HUES64 (cell line): ENCODE data around the gene ANAPC15.

Experiments used
- H3K27ac ChIP-seq: 2 replicates; pipeline ENCODE4 v1.7.0; 2013; ENCODE audit warnings: low read depth, low read length, inconsistent platforms
- H3K27me3 ChIP-seq: 2 replicates; pipeline ENCODE4 v1.6.1; 2013; ENCODE audit warnings: mild to moderate bottlenecking, low read length; ENCODE audit not compliant: insufficient read depth
- H3K36me3 ChIP-seq: 2 replicates; pipeline ENCODE4 v1.6.1; 2013; ENCODE audit warnings: mild to moderate bottlenecking, low read length; ENCODE audit not compliant: insufficient read depth
- H3K4me1 ChIP-seq: 2 replicates; pipeline ENCODE4 v1.6.1; 2013; ENCODE audit warnings: mild to moderate bottlenecking, low read length, moderate library complexity; ENCODE audit not compliant: insufficient read depth
- H3K4me3 ChIP-seq: 2 replicates; pipeline ENCODE4 v1.5.1; 2013; ENCODE audit warnings: mild to moderate bottlenecking, low read length, moderate library complexity
- H3K9ac ChIP-seq: 2 replicates; pipeline ENCODE4 v1.6.1; 2013; ENCODE audit warnings: mild to moderate bottlenecking, low read depth, low read length
- H3K9me3 ChIP-seq: 2 replicates; pipeline ENCODE4 v1.6.1; 2013; ENCODE audit warnings: low read depth, low read length; ENCODE audit not compliant: insufficient read depth
- WGBS: fragments of 150-250, 120-280 bp; methylation state at CpG from one replicate; pipeline ENCODE4 v1.1.7; 2013; ENCODE audit warnings: missing lambda C conversion rate; 5-methylcytosine and 5-hydroxymethylcytosine counted together

The ANAPC15 gene

DNA sequence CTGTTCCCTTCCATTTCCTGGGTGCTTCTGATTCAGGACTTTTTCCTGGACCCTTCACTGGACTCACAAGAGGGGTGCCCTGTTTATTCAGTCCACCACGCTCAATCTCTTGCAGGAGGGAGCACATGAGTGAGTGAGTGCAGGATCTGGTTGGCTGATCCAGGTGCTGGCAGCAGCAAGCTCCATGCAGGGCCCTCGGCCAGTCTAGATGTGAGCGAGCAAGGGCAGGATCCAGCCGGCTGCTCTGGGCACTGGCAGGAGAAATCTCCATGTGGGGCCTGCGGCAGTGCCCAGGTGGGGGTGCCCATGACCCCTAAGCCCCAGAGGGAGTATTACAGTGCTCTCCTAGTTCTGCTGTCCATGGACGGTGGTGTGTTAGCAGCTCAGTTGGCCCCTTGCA, 11.6 kb upstream of the ANAPC15 start:
- H3K27me3 ChIP-seq, result no peaks in the 10 kb centered on the region; the same call in 1 of the 2 replicates
- no peaks in the 10 kb centered on the region for H3K36me3 ChIP-seq
- no peak overlapping the region for H3K27ac ChIP-seq
- no peaks in the 10 kb centered on the region for H3K4me1 ChIP-seq
- peaks cover 36% of the 10 kb centered on the region for H3K9me3 ChIP-seq
- 96% methylated on average over 6 of the region's 6 CpGs for WGBS
- no peak overlapping the region for H3K4me3 ChIP-seq
- H3K9ac ChIP-seq, result no peak overlapping the region

DNA sequence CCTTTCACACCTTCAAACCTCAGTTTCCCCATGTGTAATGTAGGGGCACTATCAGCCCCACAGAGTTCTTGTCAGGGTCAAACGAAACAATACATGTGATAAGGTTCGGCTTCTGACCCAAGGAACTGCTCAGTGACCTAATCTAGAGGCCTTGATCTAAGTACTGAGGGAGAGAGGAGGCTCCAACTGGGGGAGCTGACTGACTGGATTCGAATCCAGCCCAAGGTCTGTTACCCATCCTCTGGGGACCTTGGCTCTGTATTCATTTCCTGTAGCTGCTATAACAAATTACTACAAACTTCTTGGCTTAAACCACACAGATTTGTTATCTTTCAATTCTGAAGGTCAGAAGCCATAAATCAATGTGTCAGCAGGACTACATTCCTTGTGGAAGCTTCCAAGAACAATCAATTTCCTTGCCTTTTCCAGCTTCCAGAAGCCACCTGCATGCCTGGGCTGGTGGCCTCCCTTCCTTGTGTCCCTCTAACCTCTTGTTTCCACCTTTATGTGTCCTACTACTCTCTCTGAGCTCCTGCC, 10.7 kb upstream of the ANAPC15 start:
- WGBS, result 89% methylated on average over 3 of the region's 3 CpGs

DNA sequence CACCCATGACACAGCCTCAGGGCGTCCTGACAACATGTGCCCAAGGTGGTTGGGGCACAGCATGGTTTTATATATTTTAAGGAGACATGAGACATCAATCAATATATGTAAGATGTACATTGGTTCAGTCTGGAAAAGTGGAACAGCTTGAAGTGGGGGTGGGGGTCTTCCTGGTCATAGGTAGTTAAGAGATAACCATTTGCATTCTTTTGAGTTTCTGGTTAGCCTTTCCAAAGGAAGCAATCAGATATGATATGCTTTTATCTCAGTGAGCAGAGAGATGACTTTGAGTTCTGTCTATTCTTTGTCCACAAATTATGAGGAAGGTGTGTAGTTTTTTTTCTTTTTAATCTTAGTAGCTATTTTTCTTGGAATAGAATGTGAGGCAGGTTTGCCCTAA, 10.1 kb upstream of the ANAPC15 start:
- Histone ChIP-seq H3K4me1 (no peaks in the 10 kb centered on the region), H3K27me3 (no peaks in the 10 kb centered on the region; the same call in 1 of the 2 replicates), H3K36me3 (no peaks in the 10 kb centered on the region), H3K9ac (no peak overlapping the region), H3K9me3 (peaks cover 23% of the 10 kb centered on the region), H3K27ac (no peak overlapping the region), H3K4me3 (no peak overlapping the region)
- 81% methylated on average over 1 of the region's 1 CpG for WGBS

More for the DNA sequence above, 10.7 kb upstream of the ANAPC15 start:
- H3K4me3 ChIP-seq, result no peak overlapping the region
- H3K27ac ChIP-seq, result no peak overlapping the region
- H3K36me3 ChIP-seq, result no peaks in the 10 kb centered on the region
- no peaks in the 10 kb centered on the region for H3K4me1 ChIP-seq
- H3K27me3 ChIP-seq, result no peaks in the 10 kb centered on the region; the same call in 1 of the 2 replicates
- H3K9ac ChIP-seq, result no peak overlapping the region
- H3K9me3 ChIP-seq, result peaks cover 28% of the 10 kb centered on the region

DNA sequence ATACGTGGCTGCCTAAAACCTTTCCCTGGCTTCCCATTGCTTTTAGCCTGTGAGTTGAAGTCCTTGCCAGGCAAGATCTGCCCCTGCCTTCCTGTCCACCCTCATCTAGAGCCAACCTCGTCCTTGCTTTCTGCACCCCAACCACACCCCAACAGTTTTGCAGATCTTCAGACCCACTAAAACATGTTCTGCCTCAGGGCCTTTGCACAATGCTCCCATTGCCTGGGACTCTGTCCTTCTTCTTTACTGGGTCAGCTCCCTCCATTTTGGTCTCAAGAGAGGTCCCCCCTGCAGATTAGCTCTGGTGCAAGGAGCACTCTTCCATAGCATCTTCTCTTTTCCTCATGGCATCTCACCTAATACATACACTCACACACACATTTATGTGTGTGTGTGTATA, 8.4 kb upstream of the ANAPC15 start:
- H3K9me3 ChIP-seq, result peaks cover 15% of the 10 kb centered on the region
- H3K27me3 ChIP-seq, result peaks cover 6% of the 10 kb centered on the region; the same call in 1 of the 2 replicates
- H3K9ac ChIP-seq, result no peak overlapping the region
- no peaks in the 10 kb centered on the region for H3K4me1 ChIP-seq
- no peak overlapping the region for H3K4me3 ChIP-seq
- 88% methylated on average over 2 of the region's 2 CpGs for WGBS
- no peaks in the 10 kb centered on the region for H3K36me3 ChIP-seq
- no peak overlapping the region for H3K27ac ChIP-seq

DNA sequence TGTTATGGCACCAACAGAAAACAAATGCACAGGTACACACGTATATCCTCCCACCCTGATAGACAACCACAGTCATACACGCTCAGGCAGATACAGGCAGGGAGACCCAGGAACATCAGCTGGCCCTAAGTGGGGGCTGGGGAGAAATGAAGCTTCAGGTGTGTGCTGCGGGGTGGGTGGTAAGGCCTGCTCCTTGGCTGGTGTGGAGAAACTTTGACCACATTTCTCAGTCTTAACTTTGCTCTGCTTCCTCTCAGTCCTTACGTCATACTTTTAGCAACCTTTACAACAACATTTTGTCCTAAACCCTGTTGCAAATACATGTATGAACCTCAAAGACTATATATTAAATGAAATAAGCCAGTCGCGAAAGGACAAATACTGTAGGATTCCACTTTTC, 6.7 kb upstream of the ANAPC15 start:
- no peaks in the 10 kb centered on the region for H3K36me3 ChIP-seq
- no peak overlapping the region for H3K9ac ChIP-seq
- H3K27ac ChIP-seq, result no peak overlapping the region
- H3K27me3 ChIP-seq, result peaks cover 22% of the 10 kb centered on the region; the same call in 1 of the 2 replicates
- WGBS, result 90% methylated on average over 4 of the region's 6 CpGs
- H3K9me3 ChIP-seq, result 0 out of 2 replicates have a peak, but pooled peaks cover under 1% of the 10 kb centered on the region
- no peak overlapping the region for H3K4me3 ChIP-seq
- no peaks in the 10 kb centered on the region for H3K4me1 ChIP-seq

DNA sequence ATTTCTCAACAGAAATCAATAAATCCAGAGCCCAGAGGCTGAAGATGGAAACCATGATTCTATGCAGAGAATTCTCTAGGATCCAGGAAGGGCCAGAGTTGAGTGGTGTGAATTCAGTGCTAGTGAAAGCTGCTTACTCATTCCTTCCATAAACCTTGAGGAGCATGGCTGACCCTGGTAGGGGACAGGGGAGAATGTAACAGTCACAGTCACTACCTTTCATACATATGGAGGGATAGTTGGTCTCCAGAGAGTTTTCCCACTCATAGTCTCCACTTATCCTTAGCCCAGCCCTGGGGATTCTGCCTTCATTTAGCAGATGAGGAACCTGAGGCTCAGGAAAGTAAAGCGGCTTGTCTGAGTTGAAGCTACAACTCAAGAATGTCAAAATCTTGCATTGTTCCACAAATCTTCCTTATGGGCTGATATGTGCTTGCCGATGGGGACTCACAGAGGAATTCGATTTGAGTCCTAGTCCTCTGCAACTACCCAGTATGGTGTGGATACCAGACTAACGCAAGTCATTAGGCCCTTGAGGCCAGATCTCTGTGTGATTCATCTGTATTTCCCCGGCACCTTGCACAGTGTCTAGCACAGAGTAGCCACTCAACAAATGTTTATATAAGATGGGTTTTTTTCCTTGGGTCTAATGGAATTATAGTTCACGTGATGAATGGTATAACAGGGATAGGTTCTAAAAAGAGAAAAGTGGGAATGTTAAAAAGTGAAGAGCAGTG, 3.7 kb upstream of the ANAPC15 start:
- peaks cover 24% of the 10 kb centered on the region; the same call in 1 of the 2 replicates for H3K27me3 ChIP-seq
- no peak overlapping the region for H3K9ac ChIP-seq
- H3K4me1 ChIP-seq, result peaks cover 8% of the 10 kb centered on the region; the same call in 1 of the 2 replicates
- H3K36me3 ChIP-seq, result no peaks in the 10 kb centered on the region
- H3K4me3 ChIP-seq, result no peak overlapping the region
- H3K27ac ChIP-seq, result no peak overlapping the region
- 96% methylated on average over 6 of the region's 6 CpGs for WGBS
- no peaks in the 10 kb centered on the region for H3K9me3 ChIP-seq

DNA sequence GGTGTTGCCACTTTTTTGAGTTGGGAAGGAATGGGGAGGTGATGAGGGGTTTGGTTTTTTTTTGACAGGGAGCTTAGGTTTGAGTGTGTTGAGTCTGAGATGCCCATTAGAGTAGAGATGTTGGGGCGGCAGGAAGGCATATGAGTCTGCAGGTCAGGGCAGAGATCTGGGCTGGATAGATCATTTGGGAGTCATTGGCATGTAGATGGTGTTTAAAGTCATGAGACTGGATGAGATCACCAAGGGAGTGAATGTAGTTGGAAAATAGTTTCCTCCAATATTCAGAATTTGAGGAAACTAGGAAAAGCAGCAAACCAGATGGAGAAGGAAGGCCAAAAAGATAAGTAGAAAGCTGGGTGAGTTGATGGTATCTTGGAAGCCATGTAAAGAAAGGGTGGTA, 2.1 kb upstream of the ANAPC15 start:
- H3K27me3 ChIP-seq, result peaks cover 24% of the 10 kb centered on the region; the same call in 1 of the 2 replicates
- H3K27ac ChIP-seq, result no peak overlapping the region
- H3K4me1 ChIP-seq, result peaks cover 8% of the 10 kb centered on the region; the same call in 1 of the 2 replicates
- peaks cover 14% of the 10 kb centered on the region for H3K36me3 ChIP-seq
- no peak overlapping the region for H3K9ac ChIP-seq
- WGBS, result 100% methylated on average over 1 of the region's 1 CpG
- H3K9me3 ChIP-seq, result no peaks in the 10 kb centered on the region
- no peak overlapping the region for H3K4me3 ChIP-seq

DNA sequence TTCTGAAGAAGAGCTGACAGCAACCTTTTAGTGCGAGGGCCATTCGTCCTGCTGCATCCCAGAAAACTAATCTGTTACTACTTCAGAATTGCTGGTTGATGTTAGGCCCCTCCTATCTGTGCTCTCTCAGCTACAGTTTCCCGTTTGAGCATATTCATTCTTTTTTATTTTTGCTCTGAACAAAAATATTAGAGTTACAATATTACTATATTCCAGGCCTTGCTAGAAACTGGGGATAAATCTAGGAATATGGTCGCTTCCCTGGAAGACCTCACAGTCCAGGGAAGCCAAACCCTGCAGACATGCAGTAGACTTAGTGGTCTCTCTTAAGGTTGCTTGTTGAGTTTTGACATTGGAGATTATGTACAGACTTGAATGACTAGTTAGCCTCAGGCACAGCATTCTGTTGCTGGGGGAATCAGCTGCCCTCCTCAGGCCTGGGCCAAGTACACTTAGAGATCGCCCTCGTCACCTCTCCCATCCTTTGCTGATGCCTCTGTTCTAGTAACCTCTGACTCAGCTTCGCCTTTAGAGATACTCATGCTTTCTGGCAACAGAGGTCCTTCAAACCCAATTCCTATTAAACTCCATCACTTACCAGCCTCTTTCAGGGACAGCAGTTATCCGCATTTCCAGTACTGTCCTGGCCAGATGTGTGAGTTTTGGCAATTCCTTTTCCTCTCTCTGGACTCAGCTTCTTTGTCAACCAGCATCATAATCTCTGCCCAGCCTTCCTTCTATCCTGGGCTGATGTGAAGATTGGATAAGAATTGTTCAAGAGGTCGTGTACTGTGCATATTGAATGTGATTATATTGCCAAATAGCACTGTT, 698 bp upstream of the ANAPC15 start:
- H3K27me3 ChIP-seq, result peaks cover 24% of the 10 kb centered on the region; the same call in 1 of the 2 replicates
- H3K4me1 ChIP-seq, result peaks cover 8% of the 10 kb centered on the region; the same call in 1 of the 2 replicates
- H3K9ac ChIP-seq, result peak overlapping the region; percentile 98
- H3K27ac ChIP-seq, result peak overlapping the region; percentile 98
- peaks cover 14% of the 10 kb centered on the region for H3K36me3 ChIP-seq
- peak overlapping the region; percentile 86 for H3K4me3 ChIP-seq
- WGBS, result 75% methylated on average over 8 of the region's 9 CpGs
- no peaks in the 10 kb centered on the region for H3K9me3 ChIP-seq

DNA sequence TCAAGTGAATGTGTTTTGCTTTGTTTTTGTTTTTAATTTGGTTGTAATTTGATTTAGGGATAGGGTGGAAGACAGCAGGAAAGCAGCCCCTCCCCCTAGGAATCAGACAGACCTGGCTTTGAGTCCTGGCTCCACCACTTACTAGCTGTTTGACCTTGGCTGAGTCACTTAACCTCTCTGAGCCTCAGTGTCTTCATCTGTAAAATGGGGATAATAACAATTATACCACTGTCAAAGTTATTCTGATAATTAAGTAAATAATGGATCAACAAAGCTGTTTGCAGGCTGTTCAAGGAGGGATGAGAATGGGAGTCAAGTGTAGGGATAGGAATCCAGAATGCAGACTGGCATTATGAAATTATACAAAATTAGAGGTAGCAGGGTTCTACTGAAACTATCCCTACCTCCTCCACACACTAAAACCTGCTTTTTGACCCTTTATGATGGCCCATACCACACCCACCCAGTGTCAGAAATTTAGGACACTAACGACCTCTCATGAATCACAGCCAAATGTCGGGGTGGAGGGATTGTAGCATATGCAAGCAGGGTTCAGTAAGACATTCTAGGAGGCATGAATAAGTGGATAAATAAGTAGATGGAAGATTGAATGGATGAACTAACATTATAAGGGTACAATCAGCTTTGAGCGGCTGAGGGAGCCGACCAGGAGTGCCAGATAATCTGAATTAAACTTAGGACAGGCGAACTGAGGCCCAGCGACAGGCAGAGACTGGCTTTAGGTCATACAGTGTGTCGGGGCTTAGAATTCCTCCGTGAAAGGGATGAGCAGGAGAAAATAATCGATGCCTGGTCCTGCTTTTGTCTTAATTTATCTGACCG, 974 bp downstream of the ANAPC15 start:
- H3K27ac ChIP-seq, result peak overlapping the region; percentile 98
- H3K27me3 ChIP-seq, result peaks cover 24% of the 10 kb centered on the region; the same call in 1 of the 2 replicates
- H3K9me3 ChIP-seq, result no peaks in the 10 kb centered on the region
- 9% methylated on average over 10 of the region's 10 CpGs for WGBS
- peak overlapping the region; percentile 98 for H3K9ac ChIP-seq
- peaks cover 8% of the 10 kb centered on the region; the same call in 1 of the 2 replicates for H3K4me1 ChIP-seq
- H3K36me3 ChIP-seq, result peaks cover 14% of the 10 kb centered on the region
- peak overlapping the region; percentile 86 for H3K4me3 ChIP-seq

DNA sequence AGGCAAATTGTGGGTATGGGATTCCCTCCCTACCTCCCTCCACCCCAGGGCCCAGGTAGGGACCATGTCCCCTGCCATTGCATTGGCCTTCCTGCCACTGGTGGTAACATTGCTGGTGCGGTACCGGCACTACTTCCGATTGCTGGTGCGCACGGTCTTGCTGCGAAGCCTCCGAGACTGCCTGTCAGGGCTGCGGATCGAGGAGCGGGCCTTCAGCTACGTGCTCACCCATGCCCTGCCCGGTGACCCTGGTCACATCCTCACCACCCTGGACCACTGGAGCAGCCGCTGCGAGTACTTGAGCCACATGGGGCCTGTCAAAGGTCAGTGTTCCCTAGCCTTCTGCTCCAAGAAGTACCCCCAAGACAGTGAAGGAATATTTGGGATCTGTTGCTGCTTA, 6.6 kb downstream of the ANAPC15 start, which contains the start of gene TOMT:
Gene TOMT (plus strand): TSS at position 37 of the 400 bp plus-strand sequence. CDS start 28 bp downstream, at position 65.
- Histone ChIP-seq H3K9me3 (no peaks in the 10 kb centered on the region), H3K27me3 (no peaks in the 10 kb centered on the region), H3K27ac (no peak within 1 kb of the TSS), H3K9ac (no peak within 1 kb of the TSS; the same call in 1 of the 2 replicates), H3K4me3 (no peak within 1 kb of the TSS), H3K36me3 (peaks cover 15% of the 10 kb centered on the region), H3K4me1 (peaks cover 6% of the 10 kb centered on the region; the same call in 1 of the 2 replicates)
- WGBS, result 93% methylated on average over 14 of the region's 14 CpGs
